CD14-positive monocyte (primary cell): ENCODE measurements around the gene REEP2. TPM values are rescaled to one million over a fixed set of nuclear protein-coding genes. Genes with fewer than 3 reads are reported as not detected.

ENCODE experiments used
- DNase-seq, 3 donors: peaks; one replicate each; pipeline ENCODE4 v3.0.0-alpha.2; 2011 to 2022
- H2AFZ ChIP-seq: 2 replicates; pipeline ENCODE4 v1.6.0; 2012; ENCODE audit warnings: mild to moderate bottlenecking, low read depth, low read length, inconsistent platforms; ENCODE audit not compliant: insufficient read depth, poor library complexity, severe bottlenecking
- H3K27ac ChIP-seq, 2 donors: 1 replicate in 1 of 2; 2 replicates in 1 of 2; pipeline ENCODE4 v1.5.1; 2012 to 2013; ENCODE audit warnings: low read length in 2 of 2, control low read depth in 1 of 2, inconsistent platforms in 1 of 2, low read depth in 1 of 2, mild to moderate bottlenecking in 1 of 2
- H3K27me3 ChIP-seq, 2 donors: one replicate each; pipeline versions ENCODE4 v1.6.0 to v1.6.1; 2011 to 2013; ENCODE audit warnings: low read length in 2 of 2; ENCODE audit not compliant: control insufficient read depth in 2 of 2, insufficient read depth in 2 of 2
- H3K36me3 ChIP-seq, 2 donors: replicated peaks in 1 of 2; 1 replicate in 1 of 2; 2 replicates in 1 of 2; pipeline versions ENCODE4 v1.5.1 to v1.6.1; 2012 to 2013; ENCODE audit warnings: low read length in 2 of 2, control low read depth in 1 of 2, inconsistent platforms in 1 of 2, mild to moderate bottlenecking in 1 of 2; ENCODE audit not compliant: insufficient read depth in 2 of 2, control insufficient read depth in 1 of 2
- H3K4me1 ChIP-seq, 2 donors: 1 replicate in 1 of 2; 2 replicates in 1 of 2; pipeline versions ENCODE4 v1.5.1 to v1.6.1; 2012 to 2013; ENCODE audit warnings: low read length in 2 of 2, control low read depth in 1 of 2, inconsistent platforms in 1 of 2, mild to moderate bottlenecking in 1 of 2, moderate library complexity in 1 of 2; ENCODE audit not compliant: insufficient read depth in 2 of 2, control insufficient read depth in 1 of 2
- H3K4me2 ChIP-seq: replicated peaks from 2 replicates; pipeline ENCODE3; 2012; ENCODE audit warnings: low read length, moderate library complexity, mild to moderate bottlenecking; ENCODE audit not compliant: poor library complexity, severe bottlenecking; ENCODE audit errors: extremely low read depth
- H3K4me3 ChIP-seq, 3 experiments: fragments of 200-600 bp in 1 of 3; sonication (generic) in 1 of 3; replicated peaks in 1 of 3; 1 replicate in 2 of 3; 2 replicates in 1 of 3; pipeline ENCODE4 v1.5.1; 2011 to 2013; ENCODE audit warnings: low read length in 3 of 3, mild to moderate bottlenecking in 3 of 3, control low read depth in 2 of 3, low read depth in 2 of 3, inconsistent platforms in 1 of 3, moderate library complexity in 1 of 3
- H3K79me2 ChIP-seq: 2 replicates; pipeline ENCODE4 v1.6.0; 2012; ENCODE audit warnings: mild to moderate bottlenecking, control low read depth, inconsistent platforms, low read length, moderate library complexity; ENCODE audit not compliant: insufficient read depth
- H3K9ac ChIP-seq: 2 replicates; pipeline ENCODE4 v1.6.0; 2017; ENCODE audit warnings: low read length, mild to moderate bottlenecking; ENCODE audit not compliant: insufficient read depth, poor library complexity, severe bottlenecking
- H3K9me3 ChIP-seq, 2 donors: replicated peaks in 1 of 2; 1 replicate in 1 of 2; 2 replicates in 1 of 2; pipeline versions ENCODE4 v1.5.1 to v1.6.1; 2012 to 2013; ENCODE audit warnings: low read length in 2 of 2, control low read depth in 1 of 2; ENCODE audit not compliant: control insufficient read depth in 1 of 2, insufficient read depth in 1 of 2
- H4K20me1 ChIP-seq: 2 replicates; pipeline ENCODE4 v1.6.0; 2012; ENCODE audit warnings: mild to moderate bottlenecking, low read length, control low read depth, moderate library complexity; ENCODE audit not compliant: insufficient read depth
- H3K27ac Mint-ChIP-seq, 7 donors: one replicate each; pipeline ENCODE4 v1.8.0; 2020; ENCODE audit warnings: mild to moderate bottlenecking in 7 of 7, mixed read lengths in 7 of 7, moderate library complexity in 6 of 7, inconsistent platforms in 2 of 7
- H3K27me3 Mint-ChIP-seq, 3 donors: one replicate each; pipeline ENCODE4 v1.8.0; 2021 to 2022; ENCODE audit warnings: low read depth in 3 of 3, mild to moderate bottlenecking in 3 of 3, mixed read lengths in 3 of 3, moderate library complexity in 3 of 3, inconsistent platforms in 1 of 3
- H3K36me3 Mint-ChIP-seq, 2 donors: one replicate each; pipeline ENCODE4 v1.8.0; 2020; ENCODE audit warnings: mixed read lengths in 2 of 2, inconsistent platforms in 1 of 2, mild to moderate bottlenecking in 1 of 2
- H3K4me1 Mint-ChIP-seq: one replicate; pipeline ENCODE4 v1.8.0; 2020; ENCODE audit warnings: mild to moderate bottlenecking, mixed read lengths
- H3K4me3 Mint-ChIP-seq, 2 donors: one replicate each; pipeline ENCODE4 v1.8.0; 2020; ENCODE audit warnings: mild to moderate bottlenecking in 2 of 2, mixed read lengths in 2 of 2, moderate library complexity in 1 of 2
- H3K9me3 Mint-ChIP-seq, 7 donors: one replicate each; pipeline ENCODE4 v1.8.0; 2020 to 2022; ENCODE audit warnings: mixed read lengths in 7 of 7, mild to moderate bottlenecking in 6 of 7, moderate library complexity in 6 of 7, inconsistent platforms in 2 of 7
- CTCF ChIP-seq: fragments of 200-600 bp; IDR thresholded peaks from one replicate; pipeline ENCODE4 v1.8.0; 2022; ENCODE audit warnings: antibody characterized with exemption, mild to moderate bottlenecking
- WGBS: methylation state at CpG from one replicate; pipeline ENCODE4 v1.1.5; 2013; ENCODE audit warnings: missing lambda C conversion rate; ENCODE audit not compliant: insufficient coverage; 5-methylcytosine and 5-hydroxymethylcytosine counted together
- intact Hi-C, 2 donors: fragments of 100-400 bp; cut with micrococcal nuclease; formaldehyde crosslinking; loops; one replicate each; pipeline versions ENCODE4 v1.15.0 to v1.15.1; 2023
- polyA plus RNA-seq, 3 donors: library from polyadenylated mRNA; depleted of rRNA in 1 of 3; unstranded in 2 of 3; stranded (reverse) in 1 of 3; fragments of 300-500 nt in 2 of 3; fragments of >200 nt in 1 of 3; fragmentation: Illumina TruSeq in 2 of 3; gene quantifications; 1 replicate in 2 of 3; 2 replicates in 1 of 3; pipeline ENCODE4 v1.2.3, GENCODE V29; 2012 to 2021

REEP2 gene
- polyA plus RNA-seq, 3 donors, result not detected

DNA sequence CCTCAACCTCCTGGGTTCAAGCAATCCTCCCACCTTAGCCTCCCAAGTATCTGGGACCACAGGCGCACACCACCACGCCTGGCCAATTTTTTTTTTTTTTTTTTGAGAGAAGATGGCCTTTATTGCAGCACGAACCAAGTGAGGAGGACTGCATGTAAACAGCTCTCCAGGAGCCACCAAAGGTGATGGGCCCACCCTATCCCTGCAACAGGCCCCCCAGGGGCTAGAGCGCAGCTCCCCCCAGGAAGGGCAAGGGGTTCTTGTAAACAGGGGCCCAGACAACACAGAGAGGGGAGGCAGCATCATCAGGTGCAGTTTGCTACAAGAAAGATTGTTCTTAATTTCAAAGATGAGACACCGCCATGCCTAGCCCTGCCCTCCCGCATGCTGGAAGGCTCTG is 13.9 kb downstream of the REEP2 start:
- DNase-seq, result no peak
- TF ChIP-seq CTCF, result no peak
- Mint-ChIP-seq H3K9me3 (peaks cover 0 to 1% (median 0%) of the 10 kb centered on the region in 7 donors), H3K4me1 (peaks cover 6% of the 10 kb centered on the region), H3K27ac (no peak overlapping the region), H3K4me3 (no peak overlapping the region), H3K27me3 (peaks cover 5 to 18% (median 7%) of the 10 kb centered on the region in 3 donors), H3K36me3 (no peaks in the 10 kb centered on the region)
- peaks cover 0 to 3% of the 10 kb centered on the region in 2 donors for H3K4me1 ChIP-seq
- WGBS, result 97% methylated on average over 3 of the region's 6 CpGs
- no peaks in the 10 kb centered on the region for H4K20me1 ChIP-seq
- no peak overlapping the region for H3K9ac ChIP-seq
- H3K4me3 ChIP-seq, result no peak overlapping the region
- intact Hi-C loops, result no loop called here
- no peaks in the 10 kb centered on the region for H3K79me2 ChIP-seq
- no peak overlapping the region for H2AFZ ChIP-seq
- H3K27ac ChIP-seq, result no peak overlapping the region
- no peaks in the 10 kb centered on the region for H3K9me3 ChIP-seq
- no peaks in the 10 kb centered on the region for H3K27me3 ChIP-seq
- no peak overlapping the region for H3K4me2 ChIP-seq
- H3K36me3 ChIP-seq, result no peaks in the 10 kb centered on the region

- Mint-ChIP-seq H3K9me3 (peaks cover 0 to 1% (median 0%) of the 10 kb centered on the region in 7 donors), H3K4me3 (no peak overlapping the region), H3K4me1 (peaks cover 15% of the 10 kb centered on the region), H3K27ac (no peak overlapping the region), H3K27me3 (peaks cover 4 to 15% (median 5%) of the 10 kb centered on the region in 3 donors), H3K36me3 (peaks cover 0 to 2% of the 10 kb centered on the region in 2 donors)
- intact Hi-C loops, result no loop called here
- Histone ChIP-seq H3K4me3 (no peak overlapping the region), H3K79me2 (no peaks in the 10 kb centered on the region), H3K4me2 (no peak overlapping the region), H3K4me1 (peaks cover 8 to 9% of the 10 kb centered on the region in 2 donors), H3K9me3 (no peaks in the 10 kb centered on the region), H3K27ac (no peak overlapping the region), H3K9ac (no peak overlapping the region), H3K36me3 (no peaks in the 10 kb centered on the region), H3K27me3 (no peaks in the 10 kb centered on the region), H2AFZ (no peak overlapping the region), H4K20me1 (no peaks in the 10 kb centered on the region)
- DNase-seq, result no peak
- WGBS, result 96% methylated on average over 12 of the region's 13 CpGs
- TF ChIP-seq CTCF, result no peak
Measured at GRCh38 chr5:138453590-138453989, 14.7 kb downstream of the REEP2 start.
